Posterior cingulate gyrus (tissue), 11 donors: ENCODE measurements around the gene STIM2.
"Not testable (repeated sequence)": the region's sequence is repeated elsewhere in the genome, so short reads cannot be mapped to it uniquely, and the experiment has no call there.

Source experiments
- DNase-seq, 10 donors: peaks; one replicate each; pipeline versions ENCODE4 v3.0.0 to v3.0.0-alpha.2; 2020 to 2021; ENCODE audit warnings: mixed read lengths in 3 of 10
- intact Hi-C: fragments of 100-400 bp; cut with DNase I; formaldehyde crosslinking; loops from one replicate; pipeline ENCODE4 v1.15.1; 2023

The STIM2 gene

GRCh38 chr4:27018076-27018475, 157.4 kb downstream of the STIM2 start:
- DNase-seq, result no peak
- intact Hi-C loops, result loop anchor here (10.0 kb wide), 2 partner anchors 433 to 683 kb away; partner anchors contain the start of gene TBC1D19

- intact Hi-C loops, result loop anchor here (10.0 kb wide), 2 partner anchors 434 to 684 kb away; partner anchors contain the start of gene TBC1D19
- no peak for DNase-seq
Measured at GRCh38 chr4:27018910-27019309, 158.3 kb downstream of the STIM2 start.

- no peak for DNase-seq
- intact Hi-C loops, result loop anchor here (10.0 kb wide), 2 partner anchors 435 to 685 kb away; partner anchors contain the start of gene TBC1D19
Measured at GRCh38 chr4:27019766-27020165, 159.1 kb downstream of the STIM2 start.

- DNase-seq, result no peak
- intact Hi-C loops, result no loop called here
Measured at GRCh38 chr4:27020203-27020602, 159.6 kb downstream of the STIM2 start.

- intact Hi-C loops, result no loop called here
- DNase-seq, result no peak
Measured at GRCh38 chr4:27020603-27021002, 160.0 kb downstream of the STIM2 start.

- intact Hi-C loops, result no loop called here
- no peak for DNase-seq
Measured at GRCh38 chr4:27022963-27023362, 162.3 kb downstream of the STIM2 start.

- intact Hi-C loops, result no loop called here
- DNase-seq, result no peak
Measured at GRCh38 chr4:27023366-27023765, 162.7 kb downstream of the STIM2 start.

- DNase-seq, result peak in 1 of 10 donors; percentile 26
- intact Hi-C loops, result no loop called here
Measured at GRCh38 chr4:27024805-27025204, 164.2 kb downstream of the STIM2 start.

GRCh38 chr4:27027428-27027827, 166.8 kb downstream of the STIM2 start:
- DNase-seq, result no peak
- intact Hi-C loops, result no loop called here

GRCh38 chr4:27035127-27035526, 174.5 kb downstream of the STIM2 start:
- intact Hi-C loops, DNase-seq: not testable (repeated sequence)

GRCh38 chr4:27040356-27040755, 179.7 kb downstream of the STIM2 start:
- intact Hi-C loops, result no loop called here

GRCh38 chr4:27042411-27042810, 181.8 kb downstream of the STIM2 start:
- intact Hi-C loops, result no loop called here
- DNase-seq, result no peak

More at GRCh38 chr4:27040356-27040755, 179.7 kb downstream of the STIM2 start:
- no peak for DNase-seq

- intact Hi-C loops, result no loop called here
- no peak for DNase-seq
Measured at GRCh38 chr4:27043200-27043599, 182.6 kb downstream of the STIM2 start.

- intact Hi-C loops, result loop anchor here (5.0 kb wide), 2 partner anchors 35 to 270 kb away; no protein-coding TSS in a partner anchor
- no peak for DNase-seq
Measured at GRCh38 chr4:27046851-27047250, 186.2 kb downstream of the STIM2 start.

GRCh38 chr4:27048429-27049238, 188.0 kb downstream of the STIM2 start:
- intact Hi-C loops, result loop anchor here (5.0 kb wide), 2 partner anchors 34 to 269 kb away; no protein-coding TSS in a partner anchor
- DNase-seq, result no peak

GRCh38 chr4:27049239-27049829, 188.7 kb downstream of the STIM2 start:
- DNase-seq, result no peak

GRCh38 chr4:27050731-27051130, 190.1 kb downstream of the STIM2 start:
- intact Hi-C loops, result no loop called here
- no peak for DNase-seq

More at GRCh38 chr4:27049239-27049829, 188.7 kb downstream of the STIM2 start:
- intact Hi-C loops, result loop anchor here (5.0 kb wide), 2 partner anchors 33 to 268 kb away; no protein-coding TSS in a partner anchor

- DNase-seq, result no peak
- intact Hi-C loops, result no loop called here
Measured at GRCh38 chr4:27055221-27055760, 194.7 kb downstream of the STIM2 start.

- no peak for DNase-seq
- intact Hi-C loops, result no loop called here
Measured at GRCh38 chr4:27056281-27056680, 195.6 kb downstream of the STIM2 start.

- intact Hi-C loops, result no loop called here
- DNase-seq, result no peak
Measured at GRCh38 chr4:27057053-27057452, 196.4 kb downstream of the STIM2 start.

- peak in 1 of 10 donors; percentile 62 for DNase-seq
- intact Hi-C loops, result no loop called here
Measured at GRCh38 chr4:27057662-27058061, 197.0 kb downstream of the STIM2 start.
